WI38 (cell line): ENCODE data around the gene LSAMP.

Experiments
- H3K4me3 ChIP-seq: 2 replicates; pipeline ENCODE4 v1.5.1; 2011; ENCODE audit warnings: low read depth, mild to moderate bottlenecking, control low read depth, low read length
- TF ChIP-seq, protein P1 (sequence below): IDR thresholded peaks from 2 replicates; pipeline ENCODE4 v1.5.1; 2012; ENCODE audit warnings: low read depth, mild to moderate bottlenecking, control low read depth, low read length

The LSAMP gene

DNA sequence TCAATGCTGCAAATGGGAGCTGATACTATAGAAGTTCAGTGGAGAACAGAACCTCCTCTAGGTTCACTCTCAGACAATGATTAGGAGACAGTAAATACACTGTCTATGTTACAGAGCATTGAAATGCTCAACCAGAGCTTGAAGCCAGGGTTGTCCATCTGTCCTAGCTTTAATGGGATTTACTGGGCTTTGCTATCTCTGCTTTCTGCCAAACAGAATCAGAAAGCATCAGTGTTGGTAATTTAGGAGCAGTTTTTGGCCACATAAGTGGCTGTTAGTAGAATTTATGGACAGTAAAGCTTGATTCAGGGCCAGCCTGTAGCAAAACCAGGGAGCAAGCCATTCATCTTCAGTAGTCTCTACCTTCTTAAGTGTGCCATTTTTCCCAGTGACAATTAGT lies 396.3 kb downstream of the LSAMP start:
- H3K4me3 ChIP-seq = no peak overlapping the region
- TF ChIP-seq, protein P1, sequence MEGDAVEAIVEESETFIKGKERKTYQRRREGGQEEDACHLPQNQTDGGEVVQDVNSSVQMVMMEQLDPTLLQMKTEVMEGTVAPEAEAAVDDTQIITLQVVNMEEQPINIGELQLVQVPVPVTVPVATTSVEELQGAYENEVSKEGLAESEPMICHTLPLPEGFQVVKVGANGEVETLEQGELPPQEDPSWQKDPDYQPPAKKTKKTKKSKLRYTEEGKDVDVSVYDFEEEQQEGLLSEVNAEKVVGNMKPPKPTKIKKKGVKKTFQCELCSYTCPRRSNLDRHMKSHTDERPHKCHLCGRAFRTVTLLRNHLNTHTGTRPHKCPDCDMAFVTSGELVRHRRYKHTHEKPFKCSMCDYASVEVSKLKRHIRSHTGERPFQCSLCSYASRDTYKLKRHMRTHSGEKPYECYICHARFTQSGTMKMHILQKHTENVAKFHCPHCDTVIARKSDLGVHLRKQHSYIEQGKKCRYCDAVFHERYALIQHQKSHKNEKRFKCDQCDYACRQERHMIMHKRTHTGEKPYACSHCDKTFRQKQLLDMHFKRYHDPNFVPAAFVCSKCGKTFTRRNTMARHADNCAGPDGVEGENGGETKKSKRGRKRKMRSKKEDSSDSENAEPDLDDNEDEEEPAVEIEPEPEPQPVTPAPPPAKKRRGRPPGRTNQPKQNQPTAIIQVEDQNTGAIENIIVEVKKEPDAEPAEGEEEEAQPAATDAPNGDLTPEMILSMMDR = no peak

DNA sequence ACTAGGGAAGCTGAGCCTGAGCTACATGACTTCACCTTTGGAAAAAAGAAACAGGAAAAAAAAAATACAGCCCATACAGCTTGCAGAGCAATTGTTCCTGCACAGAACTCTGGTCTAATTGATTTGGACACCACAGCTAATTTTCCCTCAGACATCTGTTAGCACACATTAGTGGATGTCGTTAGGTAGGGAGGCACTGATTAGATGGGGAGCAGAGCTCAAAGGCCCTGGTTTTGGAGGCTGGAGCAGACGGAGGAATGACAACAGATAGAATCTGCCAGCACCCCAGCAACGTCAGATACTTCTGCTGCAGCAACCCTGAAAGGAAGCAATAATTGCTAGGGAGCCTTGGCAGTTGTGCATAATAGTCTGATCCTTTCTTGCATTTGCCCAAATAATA lies 398.9 kb downstream of the LSAMP start:
- TF ChIP-seq, protein P1 = no peak
- H3K4me3 ChIP-seq = no peak overlapping the region

DNA sequence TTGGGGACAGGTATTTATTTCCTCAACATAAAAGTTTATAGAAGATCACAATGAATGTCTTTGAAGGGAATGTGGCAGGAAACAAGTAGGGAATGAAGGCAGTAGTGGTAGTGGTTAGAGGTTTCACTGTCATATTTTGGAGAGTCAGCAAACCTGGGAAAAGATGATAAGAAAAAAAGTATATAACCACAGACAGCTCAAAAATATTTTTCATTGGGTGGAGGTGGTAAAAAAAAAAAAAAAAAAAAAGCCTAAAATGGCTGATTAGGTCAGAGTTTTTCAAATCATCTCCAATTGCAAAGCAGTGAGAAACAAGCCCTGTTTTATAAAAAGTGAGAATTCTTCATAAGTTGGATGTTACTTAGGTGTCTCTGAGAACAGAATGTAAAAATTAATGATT lies 400.0 kb downstream of the LSAMP start:
- TF ChIP-seq, protein P1 = no peak
- H3K4me3 ChIP-seq = no peak overlapping the region

DNA sequence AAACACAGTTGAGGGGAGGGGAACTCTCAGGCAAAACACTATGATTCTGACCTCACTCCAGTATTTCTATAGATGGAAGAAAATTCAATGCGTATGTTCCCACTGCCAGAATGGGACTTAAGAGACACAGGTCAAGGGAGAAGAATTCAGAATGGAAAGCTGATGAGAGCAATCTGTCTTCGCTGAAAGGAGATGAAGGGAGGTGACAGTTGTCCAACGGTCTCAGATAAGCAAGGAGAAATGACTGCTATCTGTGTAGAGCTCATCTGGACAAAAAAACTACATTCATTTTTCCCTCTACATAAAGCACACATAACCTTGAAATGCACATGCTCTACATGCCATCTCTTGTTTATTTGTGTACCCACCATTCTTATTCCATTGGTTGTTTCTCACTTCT lies 405.1 kb downstream of the LSAMP start:
- TF ChIP-seq, protein P1 = no peak
- no peak overlapping the region for H3K4me3 ChIP-seq

DNA sequence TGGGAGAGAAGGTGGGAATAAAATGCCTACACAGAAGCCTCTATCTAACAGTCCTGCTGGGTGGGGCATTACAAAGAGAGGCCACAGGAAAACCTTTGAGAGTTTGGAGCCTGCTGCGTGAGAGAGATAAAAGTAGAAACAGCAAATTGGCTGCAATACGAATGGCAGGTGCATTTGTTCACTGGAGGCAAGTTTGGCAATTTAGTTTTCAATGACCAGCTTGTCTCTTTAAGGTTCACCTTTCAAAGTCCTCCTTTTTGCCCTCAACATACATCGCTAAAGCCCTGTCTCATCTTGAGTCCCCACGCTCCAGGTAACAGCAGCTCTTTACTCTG lies 405.7 kb downstream of the LSAMP start:
- TF ChIP-seq, protein P1 = no peak
- no peak overlapping the region for H3K4me3 ChIP-seq

DNA sequence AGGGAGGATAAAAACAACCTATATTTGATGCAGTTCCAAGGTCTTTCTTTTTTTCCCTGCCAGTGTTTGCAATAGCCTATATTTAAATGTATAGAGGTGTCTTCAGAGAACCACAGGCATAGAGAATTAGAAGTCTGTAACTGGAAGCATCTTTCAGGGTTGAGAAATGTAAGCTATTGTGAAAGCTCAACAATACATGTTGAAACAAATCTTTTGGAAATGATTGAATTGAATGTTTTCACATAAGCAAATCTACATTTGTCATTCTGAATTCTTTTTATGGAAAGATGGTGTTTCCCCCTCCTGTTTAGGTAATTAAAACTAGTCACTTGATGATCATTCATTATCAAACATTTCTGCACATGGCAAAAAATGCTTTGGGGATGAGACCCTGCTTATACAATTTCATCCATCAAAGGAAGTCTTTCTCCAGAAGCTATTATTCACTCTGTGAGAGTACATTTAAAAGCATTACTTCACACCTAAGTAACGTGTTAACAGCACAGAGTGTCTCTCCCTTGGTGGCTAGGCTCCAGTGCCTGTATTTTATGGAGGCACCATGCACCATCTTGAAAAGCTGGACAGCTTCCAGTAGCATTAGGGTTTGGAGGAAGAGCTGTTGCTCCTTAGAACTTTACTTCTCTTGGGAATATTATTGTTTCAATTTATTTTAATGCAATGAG lies 406.2 kb downstream of the LSAMP start:
- H3K4me3 ChIP-seq = no peak overlapping the region
- TF ChIP-seq, protein P1 = no peak

DNA sequence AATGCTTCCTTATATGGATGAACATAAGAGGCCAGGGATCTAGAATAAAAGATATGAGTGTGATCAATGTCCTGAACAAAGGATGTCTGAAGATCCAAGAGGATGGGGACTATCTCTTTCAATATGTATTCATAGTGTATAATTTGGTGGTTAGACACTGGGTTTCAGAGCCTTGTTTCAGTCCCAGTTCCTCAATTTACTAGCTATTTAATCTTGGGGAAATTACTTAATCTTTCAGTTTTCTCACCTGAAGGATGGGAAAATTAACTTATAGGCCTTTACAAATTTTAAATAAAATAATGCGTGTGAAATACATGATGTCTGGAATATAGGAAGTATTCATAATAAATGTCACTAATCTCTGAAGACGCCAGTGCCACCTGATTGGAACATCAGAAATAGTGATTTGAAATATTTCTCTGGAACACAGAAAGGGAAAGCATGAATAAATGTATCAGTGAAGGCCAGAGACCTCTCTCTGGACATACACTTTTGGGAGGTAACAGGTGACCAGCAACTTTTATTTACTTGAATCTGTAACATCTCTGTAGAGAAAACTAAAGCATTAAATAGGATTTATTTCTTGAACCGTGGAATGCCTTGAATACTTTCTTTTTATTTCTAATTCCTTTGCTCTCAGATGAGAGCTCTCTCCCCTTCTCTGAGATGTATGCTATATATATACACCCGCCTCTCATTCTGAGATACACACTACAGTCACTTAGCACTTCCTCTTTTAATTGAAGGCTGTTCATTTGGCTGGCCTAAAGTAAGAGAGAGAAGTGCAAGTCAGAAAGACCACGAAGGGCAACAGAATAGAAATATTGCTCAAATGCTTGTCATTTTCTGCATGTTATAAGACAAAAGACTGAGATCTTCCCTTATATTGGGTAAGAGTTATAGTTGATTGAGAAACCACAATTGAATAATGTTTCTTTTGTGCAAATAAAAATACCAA lies 407.1 kb downstream of the LSAMP start:
- TF ChIP-seq, protein P1 = no peak
- H3K4me3 ChIP-seq = no peak overlapping the region
